ENCODE data around the gene VMP1. TPM values are rescaled to one million over a fixed set of nuclear protein-coding genes. Genes with fewer than 3 reads are reported as not detected.
A peak's percentile ranks its signal among the peaks of the same experiment; 100 is the strongest.

Gene VMP1
- total RNA-seq, 1 donor from 2014 or later = 314 TPM

- Histone ChIP-seq H3K4me1 (ENCODE audit: insufficient read depth, low read length) (peaks cover 13% of the 10 kb centered on the region), H3K79me2 (ENCODE audit: insufficient read depth, low read length) (peaks cover 55% of the 10 kb centered on the region), H4K20me1 (ENCODE audit: insufficient read depth, low read length) (peaks cover 19% of the 10 kb centered on the region), H3K27ac (ENCODE audit: low read depth, low read length) (peak overlapping the region; percentile 100), H3K4me2 (ENCODE audit: low read length) (peak overlapping the region; percentile 75), H3K9me3 (ENCODE audit: insufficient read depth, low read depth, low read length) (no peaks in the 10 kb centered on the region), H3K9ac (ENCODE audit: low read length) (peak overlapping the region; percentile 100), H3K4me3 (ENCODE audit: insufficient read depth, low read depth, low read length) (peak overlapping the region; percentile 95), H3K36me3 (ENCODE audit: insufficient read depth, low read length) (peaks cover 36% of the 10 kb centered on the region), H2AFZ (ENCODE audit: low read depth, low read length) (no peak overlapping the region), H3K27me3 (ENCODE audit: insufficient read depth, low read length) (no peaks in the 10 kb centered on the region)
- Mint-ChIP-seq H3K4me1 (ENCODE audit: low read depth, unreplicated experiment) (peaks cover 16% of the 10 kb centered on the region), H3K27me3 (ENCODE audit: low read depth, unreplicated experiment) (no peaks in the 10 kb centered on the region), H3K27ac (ENCODE audit: unreplicated experiment) (peak overlapping the region; percentile 100), H3K9me3 (ENCODE audit: unreplicated experiment) (no peaks in the 10 kb centered on the region), H3K4me3 (ENCODE audit: unreplicated experiment) (peak overlapping the region; percentile 98), H3K36me3 (ENCODE audit: low read depth, unreplicated experiment) (peaks cover 43% of the 10 kb centered on the region)
- TF ChIP-seq CTCF (IDR thresholded peaks at IDR 0.05; ENCODE audit: insufficient read depth, low read depth, low read length) (no peak), EZH2 (IDR thresholded peaks at IDR 0.05; ENCODE audit: insufficient read depth, low read length) (no peak)
- DNase-seq (ENCODE audit: low read depth) (peak; percentile 100), FAIRE-seq (peak; percentile 32)
Measured at GRCh38 chr17:59837308-59838051, 130.0 kb downstream of the VMP1 start.

GRCh38 chr17:59838052-59838916 is 130.8 kb downstream of the VMP1 start:
- Histone ChIP-seq H3K9ac (ENCODE audit: low read length) (peak overlapping the region; percentile 100), H3K27ac (ENCODE audit: low read depth, low read length) (peak overlapping the region; percentile 100), H3K27me3 (ENCODE audit: insufficient read depth, low read length) (no peaks in the 10 kb centered on the region), H3K36me3 (ENCODE audit: insufficient read depth, low read length) (peaks cover 36% of the 10 kb centered on the region), H3K4me2 (ENCODE audit: low read length) (peak overlapping the region; percentile 85), H4K20me1 (ENCODE audit: insufficient read depth, low read length) (peaks cover 19% of the 10 kb centered on the region), H3K9me3 (ENCODE audit: insufficient read depth, low read depth, low read length) (no peaks in the 10 kb centered on the region), H3K4me3 (ENCODE audit: insufficient read depth, low read depth, low read length) (peak overlapping the region; percentile 95), H2AFZ (ENCODE audit: low read depth, low read length) (no peak overlapping the region), H3K4me1 (ENCODE audit: insufficient read depth, low read length) (peaks cover 13% of the 10 kb centered on the region), H3K79me2 (ENCODE audit: insufficient read depth, low read length) (peaks cover 55% of the 10 kb centered on the region)
- TF ChIP-seq CTCF (IDR thresholded peaks at IDR 0.05; ENCODE audit: insufficient read depth, low read depth, low read length) = no peak
- no peak for TF ChIP-seq EZH2 (IDR thresholded peaks at IDR 0.05; ENCODE audit: insufficient read depth, low read length)
- H3K4me1 Mint-ChIP-seq (ENCODE audit: low read depth, unreplicated experiment) = peaks cover 15% of the 10 kb centered on the region
- peaks cover 43% of the 10 kb centered on the region for H3K36me3 Mint-ChIP-seq (ENCODE audit: low read depth, unreplicated experiment)
- H3K9me3 Mint-ChIP-seq (ENCODE audit: unreplicated experiment) = no peaks in the 10 kb centered on the region
- H3K27me3 Mint-ChIP-seq (ENCODE audit: low read depth, unreplicated experiment) = no peaks in the 10 kb centered on the region
- peak overlapping the region; percentile 100 for H3K27ac Mint-ChIP-seq (ENCODE audit: unreplicated experiment)
- peak overlapping the region; percentile 98 for H3K4me3 Mint-ChIP-seq (ENCODE audit: unreplicated experiment)
- DNase-seq (ENCODE audit: low read depth) = no peak
- no peak for FAIRE-seq
